Esophagus muscularis mucosa (tissue), 4 donors: ENCODE data around the gene SSC5D. TPM values are rescaled to one million over a fixed set of nuclear protein-coding genes. Genes with fewer than 3 reads are reported as not detected.

Source experiments
- DNase-seq: peaks from one replicate; pipeline ENCODE4 v3.0.0-alpha.2; 2017; ENCODE audit errors: extremely low spot score
- H3K27ac ChIP-seq, 4 donors: fragments of 200-600 bp; sonication (generic); replicated peaks in 1 of 4; 1 replicate in 3 of 4; 2 replicates in 1 of 4; pipeline ENCODE4 v1.5.1; 2016 to 2019; ENCODE audit warnings: mild to moderate bottlenecking in 1 of 4
- H3K27me3 ChIP-seq, 4 donors: fragments of 200-600 bp; sonication (generic); one replicate each; pipeline versions ENCODE4 v1.5.1 to v1.6.0; 2016 to 2019
- H3K36me3 ChIP-seq, 4 donors: fragments of 200-600 bp; sonication (generic); one replicate each; pipeline ENCODE4 v1.5.1; 2016 to 2019
- H3K4me1 ChIP-seq, 4 donors: fragments of 200-600 bp; sonication (generic); one replicate each; pipeline ENCODE4 v1.5.1; 2016 to 2019
- H3K4me3 ChIP-seq, 4 donors: fragments of 200-600 bp; sonication (generic); 1 replicate in 2 of 4; 2 replicates in 2 of 4; pipeline ENCODE4 v1.5.1; 2016 to 2019; ENCODE audit warnings: mild to moderate bottlenecking in 4 of 4, moderate library complexity in 1 of 4
- H3K9me3 ChIP-seq, 4 donors: fragments of 200-600 bp; sonication (generic); 1 replicate in 3 of 4; 2 replicates in 1 of 4; pipeline ENCODE4 v1.5.1; 2016 to 2019
- EP300 ChIP-seq: sonication (generic); formaldehyde crosslinking; IDR thresholded peaks from one replicate; pipeline ENCODE4 v1.6.1; 2017; ENCODE audit warnings: antibody characterized with exemption
- POLR2A ChIP-seq: fragments of 450-650 bp; IDR thresholded peaks from one replicate; pipeline ENCODE4 v1.6.1; 2017; ENCODE audit warnings: antibody characterized with exemption, moderate library complexity, mild to moderate bottlenecking, low read depth
- POLR2AphosphoS5 ChIP-seq, 2 donors: sonication (generic); formaldehyde crosslinking; IDR thresholded peaks; one replicate each; pipeline ENCODE4 v1.6.1; 2017; ENCODE audit warnings: antibody characterized with exemption in 2 of 2
- WGBS: methylation state at CpG from one replicate; pipeline ENCODE4 v1.1.5; 2018; 5-methylcytosine and 5-hydroxymethylcytosine counted together
- intact Hi-C: fragments of 100-400 bp; cut with DNase I; formaldehyde crosslinking; loops from one replicate; pipeline ENCODE4 v1.15.1; 2023
- total RNA-seq, 4 donors: library from RNA; depleted of rRNA; stranded (reverse); fragments of >200 nt; gene quantifications; one replicate each; pipeline versions ENCODE4 v1.1.0 to v1.2.1, GENCODE V29; 2016
- TF ChIP-seq, protein P1 (sequence below), 3 experiments: fragments of 200-600 bp in 2 of 3; fragments of 450-650 bp in 1 of 3; sonication (generic) in 2 of 3; IDR thresholded peaks; one replicate each; pipeline ENCODE4 v1.5.1; 2017 to 2019; ENCODE audit warnings: antibody characterized with exemption in 3 of 3, mild to moderate bottlenecking in 2 of 3, moderate library complexity in 1 of 3

Gene SSC5D
- total RNA-seq, result 10 to 100 TPM in 3 of 4 donors, 1 to 10 TPM in 1; 9.5 to 41.2 (median 14.6) TPM

DNA sequence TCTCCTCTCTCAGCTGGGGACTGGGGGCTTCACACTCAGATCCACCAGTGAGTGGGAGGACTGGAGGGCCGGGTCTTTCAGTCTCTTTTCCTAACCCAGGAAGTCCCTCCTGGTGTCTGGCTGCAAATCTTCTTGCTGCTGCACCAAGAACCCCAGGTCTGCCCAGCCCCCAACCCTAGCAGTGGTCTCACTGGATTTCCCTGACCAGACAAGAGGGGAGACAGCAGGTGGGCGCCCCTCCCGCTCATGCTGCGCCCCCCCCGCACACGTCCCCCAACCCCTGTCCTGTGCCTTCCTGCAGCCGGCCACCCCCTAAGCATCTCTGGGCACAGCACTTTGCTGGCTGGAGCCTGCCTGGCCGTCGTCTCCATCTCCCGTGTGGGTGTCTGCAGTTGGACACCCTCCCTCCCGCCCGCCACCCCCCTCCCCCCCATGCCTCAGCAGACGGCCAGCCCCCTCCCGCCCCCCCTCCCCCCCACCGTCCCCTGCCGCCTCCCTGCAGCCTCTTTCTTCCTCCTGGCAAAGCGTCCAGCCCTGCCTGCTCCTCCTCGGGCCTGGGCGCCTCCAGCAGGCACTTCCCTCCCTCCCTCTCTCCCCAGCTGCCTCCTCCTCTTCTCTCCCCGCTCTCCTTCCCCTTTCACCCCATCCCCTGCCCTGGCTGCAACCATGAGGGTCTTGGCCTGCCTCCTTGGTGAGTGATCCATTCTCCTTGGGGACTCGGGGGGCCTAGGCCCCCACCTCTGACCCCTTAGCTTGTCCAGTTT, at the start of gene SSC5D:
Gene SSC5D (plus strand): TSS at position 513 of the 764 bp plus-strand sequence. CDS start 154 bp downstream, at position 667.
- intact Hi-C loops, result no loop called here
- Histone ChIP-seq H3K36me3 (peaks cover 3 to 9% (median 5%) of the 10 kb centered on the region in 4 donors), H3K4me3 (peak within 1 kb of the TSS; percentile 18 to 46 (median 41)), H3K27me3 (no peaks in the 10 kb centered on the region), H3K4me1 (peaks cover 59 to 100% (median 98%) of the 10 kb centered on the region in 4 donors), H3K27ac (peak within 1 kb of the TSS; percentile 93 to 98 (median 96)), H3K9me3 (no peaks in the 10 kb centered on the region)
- TF ChIP-seq POLR2AphosphoS5 (IDR thresholded peaks at IDR 0.05), result peak in 1 of 2 donors; percentile 6
- TF ChIP-seq, protein P1, sequence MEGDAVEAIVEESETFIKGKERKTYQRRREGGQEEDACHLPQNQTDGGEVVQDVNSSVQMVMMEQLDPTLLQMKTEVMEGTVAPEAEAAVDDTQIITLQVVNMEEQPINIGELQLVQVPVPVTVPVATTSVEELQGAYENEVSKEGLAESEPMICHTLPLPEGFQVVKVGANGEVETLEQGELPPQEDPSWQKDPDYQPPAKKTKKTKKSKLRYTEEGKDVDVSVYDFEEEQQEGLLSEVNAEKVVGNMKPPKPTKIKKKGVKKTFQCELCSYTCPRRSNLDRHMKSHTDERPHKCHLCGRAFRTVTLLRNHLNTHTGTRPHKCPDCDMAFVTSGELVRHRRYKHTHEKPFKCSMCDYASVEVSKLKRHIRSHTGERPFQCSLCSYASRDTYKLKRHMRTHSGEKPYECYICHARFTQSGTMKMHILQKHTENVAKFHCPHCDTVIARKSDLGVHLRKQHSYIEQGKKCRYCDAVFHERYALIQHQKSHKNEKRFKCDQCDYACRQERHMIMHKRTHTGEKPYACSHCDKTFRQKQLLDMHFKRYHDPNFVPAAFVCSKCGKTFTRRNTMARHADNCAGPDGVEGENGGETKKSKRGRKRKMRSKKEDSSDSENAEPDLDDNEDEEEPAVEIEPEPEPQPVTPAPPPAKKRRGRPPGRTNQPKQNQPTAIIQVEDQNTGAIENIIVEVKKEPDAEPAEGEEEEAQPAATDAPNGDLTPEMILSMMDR (IDR thresholded peaks at IDR 0.05), result no peak
- no peak for TF ChIP-seq EP300
- TF ChIP-seq POLR2A, result no peak
- no peak for DNase-seq
- 12% methylated on average over 5 of the region's 21 CpGs for WGBS

DNA sequence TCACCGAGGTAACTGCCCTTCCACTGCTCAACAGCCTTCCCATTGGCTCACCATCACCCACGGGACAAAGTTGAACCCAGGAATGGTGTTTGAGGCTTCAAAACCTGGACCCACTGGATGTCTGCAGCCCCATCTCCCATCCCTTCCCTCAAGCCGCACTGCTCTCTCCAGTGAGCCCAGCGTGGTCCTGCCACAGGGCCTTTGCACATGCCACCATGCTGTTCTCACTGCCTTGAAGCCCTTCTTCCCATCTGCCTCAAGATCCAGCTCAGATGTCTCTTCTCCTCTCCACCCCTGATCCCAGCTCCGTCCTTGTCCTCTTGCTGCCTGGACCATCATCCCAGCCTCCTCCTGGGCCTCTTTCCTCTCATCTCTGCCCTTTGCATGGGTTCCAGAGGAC, 49.2 kb upstream of the SSC5D start:
- no peak for DNase-seq
- H3K27me3 ChIP-seq, result peaks cover 5 to 93% (median 60%) of the 10 kb centered on the region in 4 donors

GRCh38 chr19:55440411-55441105, 47.7 kb upstream of the SSC5D start:
- no peaks in the 10 kb centered on the region for H3K9me3 ChIP-seq
- 8% methylated on average over 20 of the region's 39 CpGs for WGBS
- no peak for TF ChIP-seq EP300
- TF ChIP-seq, protein P1 (IDR thresholded peaks at IDR 0.05), result no peak
- no peak for TF ChIP-seq POLR2A
- no peak for TF ChIP-seq POLR2AphosphoS5 (IDR thresholded peaks at IDR 0.05)
- no peak overlapping the region for H3K27ac ChIP-seq
- no peak overlapping the region for H3K4me3 ChIP-seq
- no peaks in the 10 kb centered on the region for H3K36me3 ChIP-seq
- H3K4me1 ChIP-seq, result peaks cover 10 to 40% (median 31%) of the 10 kb centered on the region in 4 donors
- DNase-seq, result no peak
- intact Hi-C loops, result no loop called here
- peaks cover 5 to 100% (median 75%) of the 10 kb centered on the region in 4 donors for H3K27me3 ChIP-seq

More for the DNA sequence above, 49.2 kb upstream of the SSC5D start:
- intact Hi-C loops, result no loop called here
- 76% methylated on average over 5 of the region's 5 CpGs for WGBS
- Histone ChIP-seq H3K36me3 (no peaks in the 10 kb centered on the region), H3K4me3 (no peak overlapping the region), H3K4me1 (peaks cover 10 to 40% (median 31%) of the 10 kb centered on the region in 4 donors), H3K27ac (no peak overlapping the region), H3K9me3 (no peaks in the 10 kb centered on the region)
- TF ChIP-seq POLR2A (no peak), POLR2AphosphoS5 (IDR thresholded peaks at IDR 0.05) (no peak), EP300 (no peak)
- TF ChIP-seq, protein P1 (IDR thresholded peaks at IDR 0.05), result no peak

DNA sequence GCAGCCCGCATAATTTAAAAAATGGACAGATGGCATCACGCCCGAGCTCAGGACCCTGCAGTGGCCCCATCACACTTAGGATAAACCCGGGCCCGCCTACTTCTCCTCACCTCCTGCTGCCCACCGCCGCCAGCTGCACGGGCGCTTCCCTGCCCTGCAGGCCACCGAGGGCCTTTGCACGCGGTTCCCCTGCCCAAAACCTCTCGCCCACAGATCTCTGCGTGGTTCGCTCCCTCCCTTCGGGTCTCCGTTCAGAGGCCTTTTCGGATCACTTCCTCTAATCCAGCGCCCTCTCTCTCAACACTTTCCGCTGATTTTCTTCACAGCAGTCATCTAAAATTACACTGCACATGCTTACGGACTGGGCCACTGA, 46.9 kb upstream of the SSC5D start:
- TF ChIP-seq, protein P1 (IDR thresholded peaks at IDR 0.05), result no peak
- TF ChIP-seq EP300, result no peak
- no peak for TF ChIP-seq POLR2A
- no peak for TF ChIP-seq POLR2AphosphoS5 (IDR thresholded peaks at IDR 0.05)
- intact Hi-C loops, result no loop called here
- 4% methylated on average over 21 of the region's 21 CpGs for WGBS
- Histone ChIP-seq H3K27ac (no peak overlapping the region), H3K4me1 (peaks cover 10 to 40% (median 31%) of the 10 kb centered on the region in 4 donors), H3K9me3 (no peaks in the 10 kb centered on the region), H3K27me3 (peaks cover 5 to 99% (median 77%) of the 10 kb centered on the region in 4 donors), H3K4me3 (no peak overlapping the region), H3K36me3 (no peaks in the 10 kb centered on the region)
- DNase-seq, result no peak
